T-cell (primary cell): ENCODE measurements around the gene IL17F. TPM values are rescaled to one million over a fixed set of nuclear protein-coding genes. Genes with fewer than 3 reads are reported as not detected.

Source experiments
- ATAC-seq, 4 experiments: fragments of 200-7000 bp in 3 of 4; fragments of 150-1000 bp in 1 of 4; cut with Tn5 transposase; replicated peaks in 1 of 4; 1 replicate in 3 of 4; 2 replicates in 1 of 4; pipeline ENCODE4 v1.10.0; 2021; ENCODE audit warnings: moderate library complexity in 3 of 4, mild to moderate bottlenecking in 2 of 4, moderate number of reproducible peaks in 1 of 4
- CTCF ChIA-PET, 2 donors: fragments of 300-600 bp; sonication (Branson Sonifier 250); formaldehyde crosslinking; loops; one replicate each; lab custom pipeline; 2022; ENCODE audit warnings: antibody characterized with exemption in 2 of 2; lab: Charles Lee
- POLR2A ChIA-PET, 2 donors: fragments of 300-600 bp; sonication (Branson Sonifier 250); formaldehyde crosslinking; loops; one replicate each; lab custom pipeline; 2022; ENCODE audit warnings: antibody characterized with exemption in 2 of 2; lab: Charles Lee
- DNase-seq, 35 experiments: peaks; one replicate each; pipeline versions ENCODE4 v3.0.0 to v3.0.0-alpha.2; 2013 to 2023
- H3K27ac ChIP-seq: one replicate; pipeline ENCODE4 v1.5.1; 2013; ENCODE audit warnings: low read length
- H3K27me3 ChIP-seq, 2 experiments: replicated peaks in 1 of 2; 1 replicate in 1 of 2; 2 replicates in 1 of 2; pipeline versions ENCODE4 v1.6.1 to v1.7.0; 2013; ENCODE audit warnings: low read length in 1 of 2, mixed read lengths in 1 of 2; ENCODE audit not compliant: control insufficient read depth in 2 of 2, insufficient read depth in 2 of 2; ENCODE audit errors: extremely low read depth in 1 of 2
- H3K36me3 ChIP-seq, 2 donors: 1 replicate in 1 of 2; 2 replicates in 1 of 2; pipeline versions ENCODE4 v1.6.1 to v1.7.0; 2013; ENCODE audit warnings: low read length in 1 of 2; ENCODE audit not compliant: control insufficient read depth in 2 of 2, insufficient read depth in 1 of 2; ENCODE audit errors: extremely low read depth in 1 of 2
- H3K4me1 ChIP-seq, 2 experiments: 1 replicate in 1 of 2; 2 replicates in 1 of 2; pipeline versions ENCODE4 v1.6.1 to v1.7.0; 2013; ENCODE audit warnings: low read length in 2 of 2, mixed read lengths in 1 of 2; ENCODE audit not compliant: insufficient read depth in 2 of 2, control insufficient read depth in 1 of 2; ENCODE audit errors: extremely low read depth in 1 of 2
- H3K4me3 ChIP-seq, 2 donors: 1 replicate in 1 of 2; 2 replicates in 1 of 2; pipeline versions ENCODE4 v1.5.1 to v1.7.0; 2013; ENCODE audit warnings: mild to moderate bottlenecking in 2 of 2, low read length in 1 of 2, moderate library complexity in 1 of 2; ENCODE audit not compliant: control insufficient read depth in 1 of 2; ENCODE audit errors: extremely low read depth in 1 of 2
- H3K9me3 ChIP-seq: 2 replicates; pipeline ENCODE4 v1.7.0; 2013
- H3K27ac Mint-ChIP-seq, 2 donors: one replicate each; pipeline ENCODE4 v1.8.0; 2020 to 2021; ENCODE audit warnings: mild to moderate bottlenecking in 2 of 2, mixed read lengths in 2 of 2
- H3K27me3 Mint-ChIP-seq, 2 donors: one replicate each; pipeline ENCODE4 v1.8.0; 2021 to 2022; ENCODE audit warnings: mixed read lengths in 2 of 2
- H3K36me3 Mint-ChIP-seq: one replicate; pipeline ENCODE4 v1.8.0; 2021; ENCODE audit warnings: mixed read lengths
- H3K4me1 Mint-ChIP-seq, 3 donors: one replicate each; pipeline ENCODE4 v1.8.0; 2020 to 2022; ENCODE audit warnings: mixed read lengths in 3 of 3, mild to moderate bottlenecking in 1 of 3
- H3K4me3 Mint-ChIP-seq, 3 donors: one replicate each; pipeline ENCODE4 v1.8.0; 2020 to 2022; ENCODE audit warnings: mild to moderate bottlenecking in 3 of 3, mixed read lengths in 3 of 3, moderate library complexity in 3 of 3
- H3K9me3 Mint-ChIP-seq, 3 donors: one replicate each; pipeline ENCODE4 v1.8.0; 2020 to 2022; ENCODE audit warnings: mixed read lengths in 3 of 3
- WGBS: methylation state at CpG from one replicate; pipeline ENCODE4 v1.1.5; 2013; ENCODE audit warnings: missing lambda C conversion rate; ENCODE audit not compliant: insufficient coverage; 5-methylcytosine and 5-hydroxymethylcytosine counted together
- total RNA-seq, 35 experiments: library from RNA in 6 of 35; stranded (reverse) in 6 of 35; fragments of 120-200 nt in 1 of 35; gene quantifications; one replicate each; pipeline versions ENCODE4 v1.2.1 to v1.2.4 and lab custom pipeline; 2013 to 2026

The IL17F gene
- total RNA-seq, 5 donors from 2014 or later (not counting 1 experiment from before 2014, with no cell fraction given): not detected

GRCh38 chr6:52271852-52272460, 27.7 kb upstream of the IL17F start:
- POLR2A ChIA-PET: no interaction called here
- H3K27me3 ChIP-seq: no peaks in the 10 kb centered on the region

GRCh38 chr6:52263709-52264540, 19.6 kb upstream of the IL17F start:
- peaks cover 10 to 69% of the 10 kb centered on the region in 2 donors for H3K36me3 ChIP-seq
- POLR2A ChIA-PET: interaction anchor here (0.5 to 1.0 kb wide), 2 partner anchors 138 to 398 kb away, joined by 3 to 5 read pairs; no protein-coding TSS in a partner anchor
- H3K27ac Mint-ChIP-seq: peak overlapping the region in 1 of 2 donors; percentile 34

More at GRCh38 chr6:52271852-52272460, 27.7 kb upstream of the IL17F start:
- Mint-ChIP-seq H3K4me1 (no peaks in the 10 kb centered on the region), H3K36me3 (peaks cover 67% of the 10 kb centered on the region), H3K9me3 (no peaks in the 10 kb centered on the region), H3K27me3 (no peaks in the 10 kb centered on the region), H3K27ac (peak overlapping the region in 1 of 2 donors; percentile 31), H3K4me3 (no peak overlapping the region)
- 100% methylated on average over 4 of the region's 9 CpGs for WGBS
- CTCF ChIA-PET: interaction anchor here (0.5 to 1.6 kb wide), 3 partner anchors 14 to 1454 kb away, joined by 4 read pairs; no protein-coding TSS in a partner anchor
- Histone ChIP-seq H3K4me1 (no peaks in the 10 kb centered on the region), H3K4me3 (no peak overlapping the region), H3K27ac (no peak overlapping the region), H3K9me3 (no peaks in the 10 kb centered on the region), H3K36me3 (peaks cover 15 to 88% of the 10 kb centered on the region in 2 donors)
- ATAC-seq (no peak), DNase-seq (no peak)

GRCh38 chr6:52262620-52263344, 18.5 kb upstream of the IL17F start:
- POLR2A ChIA-PET: interaction anchor here in 1 of 2 donors (0.5 to 1.0 kb wide), 2 partner anchors 48 to 399 kb away, joined by 3 to 5 read pairs; no protein-coding TSS in a partner anchor
- Mint-ChIP-seq H3K36me3 (peaks cover 39% of the 10 kb centered on the region), H3K4me3 (peak overlapping the region; percentile 36 to 73 (median 57)), H3K4me1 (peaks cover 7 to 13% (median 12%) of the 10 kb centered on the region in 3 donors), H3K27me3 (no peaks in the 10 kb centered on the region), H3K27ac (peak overlapping the region; percentile 66 to 82), H3K9me3 (no peaks in the 10 kb centered on the region)
- ATAC-seq (peak in 2 of 4 experiments; percentile 65 to 75), DNase-seq (peak in 21 of 35 experiments; percentile 3 to 42 (median 25))
- Histone ChIP-seq H3K9me3 (no peaks in the 10 kb centered on the region), H3K27ac (no peak overlapping the region), H3K36me3 (peaks cover 8 to 57% of the 10 kb centered on the region in 2 donors), H3K27me3 (no peaks in the 10 kb centered on the region), H3K4me3 (no peak overlapping the region), H3K4me1 (peaks cover 0 to 7% of the 10 kb centered on the region in 2 experiments)
- 78% methylated on average over 5 of the region's 9 CpGs for WGBS
- CTCF ChIA-PET: interaction anchor here (0.5 to 2.6 kb wide), 27 partner anchors 9 to 400 kb away, joined by 3 to 17 read pairs (median 4); partner anchors contain the start of gene MCM3 (in 2 of the 2)

More at GRCh38 chr6:52263709-52264540, 19.6 kb upstream of the IL17F start:
- peaks cover 0 to 7% of the 10 kb centered on the region in 2 experiments for H3K4me1 ChIP-seq
- ATAC-seq: peak; percentile 74 to 82 (median 80)
- CTCF ChIA-PET: interaction anchor here (0.5 to 2.6 kb wide), 29 partner anchors 8 to 399 kb away, joined by 3 to 17 read pairs (median 4); partner anchors contain the start of genes MCM3 (in 2 of the 2) and PAQR8 (in 1 of the 2)
- Mint-ChIP-seq H3K4me1 (peaks cover 7 to 13% (median 12%) of the 10 kb centered on the region in 3 donors), H3K36me3 (peaks cover 50% of the 10 kb centered on the region), H3K9me3 (no peaks in the 10 kb centered on the region), H3K4me3 (no peak overlapping the region), H3K27me3 (no peaks in the 10 kb centered on the region)
- H3K9me3 ChIP-seq: no peaks in the 10 kb centered on the region
- no peak overlapping the region for H3K4me3 ChIP-seq
- 17% methylated on average over 1 of the region's 11 CpGs for WGBS
- no peak overlapping the region for H3K27ac ChIP-seq
- DNase-seq: peak; percentile 32 to 81 (median 60)
- H3K27me3 ChIP-seq: no peaks in the 10 kb centered on the region

- H3K4me1 Mint-ChIP-seq: peaks cover 7 to 13% (median 12%) of the 10 kb centered on the region in 3 donors
- no peaks in the 10 kb centered on the region for H3K9me3 ChIP-seq
- H3K9me3 Mint-ChIP-seq: no peaks in the 10 kb centered on the region
- no peak for ATAC-seq
- no peak overlapping the region for H3K4me3 ChIP-seq
- no peak overlapping the region for H3K4me3 Mint-ChIP-seq
- 96% methylated on average over 4 of the region's 6 CpGs for WGBS
- peaks cover 0 to 1% of the 10 kb centered on the region in 2 donors for H3K27me3 Mint-ChIP-seq
- POLR2A ChIA-PET: no interaction called here
- peak overlapping the region in 1 of 2 donors; percentile 55 for H3K27ac Mint-ChIP-seq
- H3K27ac ChIP-seq: no peak overlapping the region
- no peaks in the 10 kb centered on the region for H3K27me3 ChIP-seq
- peaks cover 0 to 7% of the 10 kb centered on the region in 2 experiments for H3K4me1 ChIP-seq
- CTCF ChIA-PET: interaction anchor here in 1 of 2 donors (0.7 to 1.2 kb wide), 3 partner anchors 9 to 98 kb away, joined by 3 to 5 read pairs (median 3); no protein-coding TSS in a partner anchor
- peaks cover 29% of the 10 kb centered on the region for H3K36me3 Mint-ChIP-seq
- peaks cover 0 to 44% of the 10 kb centered on the region in 2 donors for H3K36me3 ChIP-seq
- no peak for DNase-seq
Observed at GRCh38 chr6:52261229-52261628, 16.9 kb upstream of the IL17F start.

GRCh38 chr6:52260634-52261033, 16.3 kb upstream of the IL17F start:
- Histone ChIP-seq H3K9me3 (no peaks in the 10 kb centered on the region), H3K27me3 (no peaks in the 10 kb centered on the region), H3K4me3 (no peak overlapping the region), H3K4me1 (peaks cover 0 to 7% of the 10 kb centered on the region in 2 experiments), H3K27ac (no peak overlapping the region), H3K36me3 (peaks cover 0 to 38% of the 10 kb centered on the region in 2 donors)
- ATAC-seq (no peak), DNase-seq (no peak)
- Mint-ChIP-seq H3K36me3 (peaks cover 26% of the 10 kb centered on the region), H3K4me1 (peaks cover 7 to 13% (median 12%) of the 10 kb centered on the region in 3 donors), H3K27me3 (peaks cover 0 to 3% of the 10 kb centered on the region in 2 donors), H3K27ac (no peak overlapping the region), H3K4me3 (no peak overlapping the region), H3K9me3 (no peaks in the 10 kb centered on the region)
- CTCF ChIA-PET: interaction anchor here in 1 of 2 donors (0.6 to 1.6 kb wide), 2 partner anchors 23 to 97 kb away, joined by 5 read pairs; no protein-coding TSS in a partner anchor
- POLR2A ChIA-PET: no interaction called here
- 80% methylated on average over 1 of the region's 3 CpGs for WGBS
